SH-SY5Y (cell line): Measurements from ENCODE around the gene SELENOW.

Experiments
- GATA2 ChIP-seq: IDR thresholded peaks from 2 replicates; pipeline ENCODE4 v1.6.1; 2011; ENCODE audit warnings: mild to moderate bottlenecking, low read depth, low read length
- GATA3 ChIP-seq: IDR thresholded peaks from 2 replicates; pipeline ENCODE4 v1.6.1; 2011; ENCODE audit warnings: low read depth, mild to moderate bottlenecking, low read length, moderate library complexity

Gene SELENOW

DNA sequence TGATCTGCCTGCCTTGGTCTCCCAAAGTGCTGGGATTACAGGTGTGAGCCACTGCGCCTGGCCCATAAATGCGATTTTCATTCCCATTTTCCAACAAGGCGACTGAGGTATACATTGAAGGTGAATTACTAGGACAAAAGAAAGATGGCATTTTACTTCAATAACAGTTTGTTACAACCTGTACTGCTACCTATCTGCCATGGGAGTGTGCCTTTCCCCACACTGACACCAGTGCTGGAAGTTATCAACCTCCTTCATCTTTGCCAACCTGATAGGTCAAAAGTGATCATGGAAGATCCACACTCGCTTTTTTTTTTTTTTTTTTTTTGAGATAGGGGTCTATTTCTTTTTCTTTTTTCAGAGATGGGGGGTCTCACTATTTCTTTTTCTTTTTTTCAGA, 54.2 kb downstream of the SELENOW start:
- TF ChIP-seq GATA2 (no peak), GATA3 (no peak)
